ENCODE results near the gene SNX27. TPM values are rescaled to one million over a fixed set of nuclear protein-coding genes. Genes with fewer than 3 reads are reported as not detected.
"Not testable (repeated sequence)": the region's sequence is repeated elsewhere in the genome, so short reads cannot be mapped to it uniquely, and the experiment has no call there.

SNX27 gene
- total RNA-seq, 4 donors from 2014 or later = 21.9 to 34.3 (median 26.5) TPM

- 66 to 70% methylated on average over 2 of the region's 2 CpGs for WGBS, 2 donors
- no peak for DNase-seq (ENCODE audit: low spot score in 2 of 2)
- H3K4me3 ChIP-seq (ENCODE audit: low read depth, poor library complexity, severe bottlenecking) = no peak overlapping the region
- no peak for TF ChIP-seq POLR2A (IDR thresholded peaks at IDR 0.05)
- no peak for TF ChIP-seq CTCF (IDR thresholded peaks at IDR 0.05)
- intact Hi-C loops (cut with DNase I; ENCODE audit: low total_unique reads) = no loop called here
These were observed 23.7 kb downstream of the SNX27 start for GRCh38 chr1:151635479-151636072.

- intact Hi-C loops (cut with DNase I; ENCODE audit: low total_unique reads) = no loop called here
- no peak for DNase-seq (ENCODE audit: low spot score in 2 of 2)
- H3K4me3 ChIP-seq (ENCODE audit: low read depth, poor library complexity, severe bottlenecking) = no peak overlapping the region
- no peak for TF ChIP-seq POLR2A (IDR thresholded peaks at IDR 0.05)
- 87 to 91% methylated on average over 2 of the region's 2 CpGs for WGBS, 2 donors
These were observed 26.4 kb downstream of the SNX27 start for GRCh38 chr1:151638074-151638775.

DNA sequence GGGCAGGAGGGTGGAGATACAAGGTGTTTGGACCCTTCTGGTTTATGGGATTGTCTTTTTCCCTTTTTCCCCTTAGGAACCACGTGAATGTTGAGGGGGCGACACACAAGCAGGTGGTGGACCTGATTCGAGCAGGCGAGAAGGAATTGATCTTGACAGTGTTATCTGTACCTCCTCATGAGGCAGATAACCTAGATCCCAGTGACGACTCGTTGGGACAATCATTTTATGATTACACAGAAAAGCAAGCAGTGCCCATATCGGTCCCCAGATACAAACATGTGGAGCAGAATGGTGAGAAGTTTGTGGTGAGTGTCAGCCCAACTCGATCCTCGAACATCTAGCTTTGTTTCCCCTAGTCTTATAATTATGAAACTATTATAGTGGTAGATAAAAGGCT lies 27.0 kb downstream of the SNX27 start:
- DNase-seq (ENCODE audit: low spot score in 2 of 2) = no peak
- WGBS, 2 donors = 90 to 91% methylated on average over 9 of the region's 9 CpGs
- intact Hi-C loops (cut with DNase I; ENCODE audit: low total_unique reads) = no loop called here
- TF ChIP-seq POLR2A (IDR thresholded peaks at IDR 0.05) (no peak), CTCF (IDR thresholded peaks at IDR 0.05) (no peak)
- H3K4me3 ChIP-seq (ENCODE audit: low read depth, poor library complexity, severe bottlenecking) = no peak overlapping the region

- no peak overlapping the region for H3K4me3 ChIP-seq (ENCODE audit: low read depth, poor library complexity, severe bottlenecking)
- no peak for DNase-seq (ENCODE audit: low spot score in 2 of 2)
- no peak for TF ChIP-seq CTCF (IDR thresholded peaks at IDR 0.05)
- no peak for TF ChIP-seq POLR2A (IDR thresholded peaks at IDR 0.05)
- intact Hi-C loops (cut with DNase I; ENCODE audit: low total_unique reads) = no loop called here
- WGBS, 2 donors = 44 to 48% methylated on average over 2 of the region's 2 CpGs
These were observed 27.6 kb downstream of the SNX27 start for GRCh38 chr1:151639466-151639865.

DNA sequence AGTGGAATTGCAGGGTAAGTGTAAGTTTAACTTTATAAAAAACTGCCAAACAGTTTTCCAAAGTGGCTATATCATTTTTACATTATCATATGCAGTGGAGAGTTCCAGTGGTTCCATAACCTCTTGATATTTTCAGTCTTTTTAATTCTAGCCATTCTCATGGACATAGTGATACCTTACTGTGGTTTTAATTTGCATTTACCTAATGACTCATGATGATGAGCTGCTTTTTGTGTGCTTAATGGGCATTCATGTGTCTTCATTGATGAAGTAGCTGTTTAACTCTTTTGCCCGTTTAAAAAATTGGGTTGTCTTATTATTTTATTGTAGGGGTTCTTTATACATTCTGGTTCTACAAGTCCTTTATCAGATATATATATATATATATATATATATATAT lies 29.4 kb downstream of the SNX27 start:
- no peak overlapping the region for H3K4me3 ChIP-seq (ENCODE audit: low read depth, poor library complexity, severe bottlenecking)
- intact Hi-C loops (cut with DNase I; ENCODE audit: low total_unique reads) = no loop called here
- TF ChIP-seq CTCF (IDR thresholded peaks at IDR 0.05) = no peak
- TF ChIP-seq POLR2A (IDR thresholded peaks at IDR 0.05) = no peak
- no peak for DNase-seq (ENCODE audit: low spot score in 2 of 2)
- 90 to 92% methylated on average over 1 of the region's 1 CpG for WGBS, 2 donors

- H3K4me3 ChIP-seq (ENCODE audit: low read depth, poor library complexity, severe bottlenecking); DNase-seq (ENCODE audit: low spot score in 2 of 2); intact Hi-C loops (cut with DNase I; ENCODE audit: low total_unique reads): not testable (repeated sequence)
- WGBS, 2 donors = 96 to 100% methylated on average over 11 of the region's 11 CpGs
These were observed 31.2 kb downstream of the SNX27 start for GRCh38 chr1:151643085-151643484.

- WGBS, 2 donors = 94 to 95% methylated on average over 2 of the region's 2 CpGs
- no peak overlapping the region for H3K4me3 ChIP-seq (ENCODE audit: low read depth, poor library complexity, severe bottlenecking)
- intact Hi-C loops (cut with DNase I; ENCODE audit: low total_unique reads) = no loop called here
- TF ChIP-seq POLR2A (IDR thresholded peaks at IDR 0.05) (no peak), CTCF (IDR thresholded peaks at IDR 0.05) (no peak)
- DNase-seq (ENCODE audit: low spot score in 2 of 2) = no peak
These were observed 32.2 kb downstream of the SNX27 start for GRCh38 chr1:151644001-151644400.
